ENCODE results near the gene FNIP1.
"Not testable (repeated sequence)": the region's sequence is repeated elsewhere in the genome, so short reads cannot be mapped to it uniquely, and the experiment has no call there.

FNIP1 gene

DNA sequence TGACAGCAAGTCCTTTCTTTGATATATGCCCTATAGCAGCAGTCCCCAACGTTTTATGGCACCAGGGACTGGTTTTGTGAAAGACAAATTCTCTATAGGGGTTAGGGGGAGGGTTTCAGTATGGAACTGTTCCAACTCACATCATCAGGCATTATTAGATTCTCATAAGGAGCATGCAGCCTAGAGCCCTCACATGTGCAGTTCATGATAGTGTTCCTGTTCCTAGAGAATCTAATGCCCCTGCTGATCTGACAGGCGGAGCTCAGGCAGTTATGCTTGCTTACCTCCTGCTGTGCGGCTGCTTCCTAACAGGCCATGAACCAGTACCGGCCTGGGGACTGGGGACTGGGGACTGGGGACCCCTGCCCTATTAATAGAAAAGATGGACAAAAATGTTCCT is 159.1 kb downstream of the FNIP1 start:
- DNase-seq (ENCODE audit: low read depth in 3 of 3): no peak

DNA sequence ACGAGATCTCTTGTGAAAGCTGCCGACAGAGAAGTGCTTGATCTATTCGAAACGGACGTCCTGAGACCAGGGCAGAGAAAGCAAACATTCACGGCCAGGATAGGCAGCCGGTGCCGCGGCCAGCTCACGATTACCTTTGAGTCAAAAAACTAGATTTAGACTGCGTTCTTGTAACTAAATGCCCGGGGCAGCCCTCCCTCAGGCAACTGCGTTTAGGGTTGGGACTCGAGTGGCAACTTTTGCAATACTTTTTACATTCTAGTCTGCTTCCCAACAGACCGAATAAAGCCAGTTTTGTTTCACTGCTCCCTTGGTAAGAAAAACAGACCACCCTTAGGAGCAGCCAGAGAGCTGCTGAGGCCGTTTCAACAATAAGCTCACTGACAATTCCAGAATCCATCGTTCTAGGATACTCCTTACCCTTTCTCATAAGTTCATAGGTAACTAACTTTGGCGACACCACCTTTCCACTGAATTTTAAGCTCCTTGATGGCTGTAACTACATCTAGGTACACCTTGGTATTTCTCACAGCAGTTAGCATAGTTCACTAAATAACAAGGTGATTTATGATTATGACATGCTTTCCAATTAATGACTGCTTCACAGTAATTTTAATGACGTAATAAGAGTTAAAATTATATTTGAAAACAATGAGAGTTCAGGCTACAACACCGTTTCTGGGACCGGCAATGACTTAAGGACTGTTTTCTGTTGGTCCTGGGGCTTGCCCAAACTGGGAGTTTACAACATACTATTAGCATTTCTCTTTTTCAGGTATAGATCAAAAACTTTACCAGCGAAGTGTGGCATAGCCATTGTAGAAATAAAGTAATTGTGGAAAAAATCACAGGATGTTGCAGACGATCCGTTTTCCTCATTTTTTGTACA is 160.9 kb downstream of the FNIP1 start:
- DNase-seq (ENCODE audit: low read depth in 3 of 3): no peak

DNA sequence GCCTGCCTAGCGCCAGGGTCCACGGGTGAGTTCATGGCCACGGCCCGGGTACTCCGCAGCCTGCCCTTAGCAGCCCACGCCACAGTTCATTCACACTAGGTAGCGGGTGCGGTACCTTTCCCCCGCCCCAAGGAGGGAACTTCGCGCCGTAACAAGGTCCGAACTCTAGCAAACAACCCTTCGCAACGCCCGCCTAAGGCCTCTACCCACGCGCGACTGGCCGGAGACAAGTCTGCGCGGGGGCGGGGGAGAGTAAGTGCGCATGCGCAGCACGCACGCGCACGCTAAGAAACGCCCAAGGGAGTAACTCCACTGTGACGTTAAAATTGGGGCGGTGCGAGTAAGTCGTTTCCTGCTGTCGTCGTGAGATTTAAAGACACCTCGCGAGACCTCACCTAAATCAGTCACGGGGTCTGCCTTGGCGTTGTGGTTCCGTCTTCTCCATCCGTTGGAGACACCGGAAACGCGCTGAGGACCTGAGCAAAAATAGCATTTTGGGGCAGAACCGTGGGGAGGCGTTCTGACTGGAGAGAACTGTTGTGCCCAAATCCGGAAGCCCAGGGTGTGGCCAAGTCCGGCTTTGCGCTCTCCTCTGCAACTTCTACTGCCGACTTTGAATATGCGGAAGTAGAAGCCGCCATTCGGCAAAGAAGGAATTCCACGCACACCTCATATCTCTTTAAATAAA is 161.7 kb downstream of the FNIP1 start, which contains the start of gene RAPGEF6:
Gene RAPGEF6 (minus strand): TSS at position 234 of the 688 bp plus-strand sequence. CDS start 199 bp downstream, at position 35.
- DNase-seq (ENCODE audit: low read depth in 3 of 3): peak; percentile 89 to 94 (median 90)

DNA sequence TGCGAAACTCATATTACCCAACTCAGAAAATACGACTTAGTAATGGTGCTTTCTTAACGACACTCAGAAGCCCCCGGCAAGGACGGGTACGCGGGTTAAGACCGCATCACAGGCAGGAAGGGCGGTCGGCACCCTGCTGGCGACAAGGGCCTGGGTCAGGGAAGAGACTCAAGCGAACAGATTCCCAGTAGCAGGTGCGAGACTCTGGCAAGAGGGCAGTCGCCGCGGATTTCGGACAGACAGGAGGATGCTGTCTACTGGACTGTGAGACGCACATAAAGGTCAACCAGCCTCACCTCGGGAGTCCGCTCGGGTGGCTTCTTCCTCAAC is 162.2 kb downstream of the FNIP1 start:
- peak in 1 of 3 experiments; percentile 38 for DNase-seq (ENCODE audit: low read depth in 3 of 3)

DNA sequence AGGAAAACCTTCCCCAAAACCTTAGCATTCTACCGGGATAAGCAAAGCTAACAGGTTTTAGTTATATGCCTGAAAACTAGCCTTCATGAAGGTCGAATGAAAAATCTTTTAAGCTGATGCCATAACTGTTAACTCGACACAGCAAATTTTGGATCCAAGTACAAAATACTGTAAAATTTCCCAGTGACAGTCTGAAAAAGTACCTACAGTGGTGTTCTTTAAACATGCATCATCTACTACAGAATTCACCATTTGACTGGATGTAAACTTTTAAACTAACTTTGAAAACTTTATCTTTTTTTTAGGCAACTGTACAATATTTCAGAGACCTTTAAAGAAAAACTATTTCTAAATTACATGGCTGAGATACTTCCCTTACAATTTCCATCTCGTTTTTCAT is 162.6 kb downstream of the FNIP1 start:
- no peak for DNase-seq (ENCODE audit: low read depth in 3 of 3)

DNA sequence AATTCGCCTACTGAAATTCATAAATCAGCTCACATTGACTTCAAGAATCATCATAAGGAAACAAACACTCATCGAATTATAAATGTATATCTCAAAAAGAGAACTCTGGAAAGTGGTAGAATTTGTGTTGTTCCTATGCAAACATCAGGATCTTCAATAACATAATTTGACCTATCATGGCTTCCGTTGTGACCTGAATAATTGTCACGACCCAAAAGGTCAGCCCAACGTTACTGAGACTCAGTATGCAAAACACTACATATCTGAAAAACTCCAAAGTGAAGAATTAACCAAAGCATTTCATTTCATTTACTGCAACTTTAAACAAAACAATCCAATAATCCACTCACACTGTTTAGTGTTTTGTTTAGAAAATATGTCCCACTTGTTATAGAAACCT is 163.0 kb downstream of the FNIP1 start:
- DNase-seq (ENCODE audit: low read depth in 3 of 3): no peak

DNA sequence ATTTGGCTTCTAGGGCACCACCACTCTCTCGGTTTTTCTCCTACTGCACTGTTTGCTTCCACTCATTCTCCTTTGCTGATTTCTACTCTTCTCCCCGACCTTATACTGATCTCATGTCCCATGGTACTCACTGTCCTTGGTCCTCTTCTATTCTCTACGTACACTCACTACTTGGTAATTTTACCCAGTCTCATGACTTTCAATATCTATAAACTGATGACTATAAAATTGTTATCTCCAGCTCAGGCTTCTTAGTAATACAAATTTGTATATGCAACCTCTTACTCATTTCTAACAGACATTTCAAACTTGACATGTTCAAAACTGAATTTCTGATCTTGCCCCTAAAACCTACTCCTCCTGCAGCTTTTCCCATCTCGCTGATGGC is 165.9 kb downstream of the FNIP1 start:
- no peak for DNase-seq (ENCODE audit: low read depth in 3 of 3)

DNA sequence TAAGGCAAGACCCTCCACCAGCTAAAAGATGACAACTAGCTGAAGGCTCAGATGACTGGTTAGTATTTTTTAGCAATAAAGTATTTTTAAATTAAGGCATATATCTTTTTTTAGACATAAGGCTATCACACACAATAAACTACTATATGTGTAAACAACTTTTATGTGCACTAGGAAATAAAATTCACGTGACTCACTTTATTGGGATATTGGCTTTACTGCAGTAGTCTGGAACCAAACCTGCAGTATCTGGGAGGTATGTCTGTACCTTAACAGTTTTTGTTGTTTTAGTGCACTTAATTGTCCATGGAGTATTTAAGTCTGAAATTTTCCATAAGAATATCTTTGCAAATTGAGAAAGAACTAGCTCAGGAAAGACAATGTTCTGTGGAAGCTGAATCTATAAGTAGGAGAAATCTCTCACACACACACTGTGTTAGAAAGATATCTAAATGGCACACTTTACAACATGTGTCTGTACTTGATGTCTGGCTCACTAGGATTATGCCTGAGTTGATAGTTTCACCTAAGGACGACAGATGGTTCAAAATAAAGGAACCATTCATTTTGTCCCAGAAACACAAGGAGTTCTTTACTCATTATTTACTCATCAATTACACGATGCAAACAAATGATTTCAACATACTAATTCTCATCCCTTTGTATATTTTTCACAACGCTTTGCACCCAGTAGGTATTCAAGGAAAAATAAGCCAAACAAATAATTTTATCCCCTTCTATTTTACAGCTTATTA is 166.4 kb downstream of the FNIP1 start:
- DNase-seq (ENCODE audit: low read depth in 3 of 3): no peak

DNA sequence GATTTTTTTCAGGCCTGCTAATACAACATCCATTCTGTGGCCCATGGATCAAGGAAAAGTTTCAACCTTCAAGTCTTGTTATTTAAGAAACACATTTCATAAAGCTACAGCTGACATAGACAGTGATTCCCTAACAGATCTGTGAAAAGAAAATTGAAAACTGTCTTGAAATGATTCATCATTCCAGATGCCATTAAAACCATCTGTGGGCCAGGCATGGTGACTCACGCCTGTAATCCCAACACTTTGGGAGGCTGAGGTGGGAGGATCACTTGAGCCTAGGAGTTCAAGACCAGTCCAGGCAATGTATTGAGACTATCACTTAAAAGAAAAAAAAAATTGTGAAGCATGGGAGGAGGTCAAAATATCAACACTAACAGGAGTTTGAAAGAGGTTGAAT is 167.8 kb downstream of the FNIP1 start:
- no peak for DNase-seq (ENCODE audit: low read depth in 3 of 3)

DNA sequence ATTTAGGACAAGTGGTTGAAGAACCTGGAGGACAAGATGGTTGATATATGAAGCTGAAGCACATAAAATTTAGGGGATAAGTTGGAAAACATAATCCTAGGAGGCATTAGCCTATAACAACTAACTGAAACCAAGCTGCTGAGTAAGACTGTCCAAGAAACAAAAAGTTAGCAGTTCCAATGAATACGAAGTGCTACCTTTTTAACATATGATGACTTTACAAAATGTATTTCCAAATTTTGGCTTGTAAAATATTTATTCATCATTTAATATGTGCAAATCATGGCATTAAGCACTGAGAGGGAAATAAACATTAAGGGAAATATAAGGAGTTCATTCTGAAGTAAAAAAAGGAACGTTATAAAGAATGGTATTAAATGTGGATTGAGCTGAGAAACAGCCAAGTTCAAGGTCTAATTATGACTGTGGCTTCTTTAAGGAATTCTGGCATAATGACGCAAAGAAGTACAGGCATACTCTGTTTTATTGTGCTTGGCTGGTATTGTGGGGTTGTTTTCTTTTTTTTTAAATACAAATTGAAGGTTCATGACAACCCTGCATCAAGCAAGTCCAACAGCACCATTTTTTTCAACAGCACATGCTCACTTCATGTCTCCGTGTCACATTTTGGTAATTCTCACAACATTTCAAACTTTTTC is 169.5 kb downstream of the FNIP1 start:
- DNase-seq (ENCODE audit: low read depth in 3 of 3): no peak

DNA sequence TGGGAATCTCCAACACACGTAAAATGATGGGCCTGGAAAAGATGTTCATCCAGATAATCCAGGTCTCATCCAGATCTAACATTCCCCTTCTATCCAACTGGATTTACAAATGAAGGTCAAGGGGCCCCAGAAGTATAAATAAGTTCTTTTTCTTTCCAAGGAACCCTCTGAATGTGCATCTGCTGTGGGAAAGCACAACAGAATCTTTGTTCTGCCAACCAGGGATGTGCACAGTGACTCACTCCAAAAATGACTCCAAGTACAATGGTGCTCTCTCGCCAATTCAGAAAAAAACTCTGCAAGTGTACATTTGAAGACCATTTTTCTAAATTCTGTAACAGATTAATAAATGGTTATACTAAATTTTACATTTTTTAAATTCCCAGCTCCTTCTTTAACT is 174.2 kb downstream of the FNIP1 start:
- DNase-seq (ENCODE audit: low read depth in 3 of 3): no peak

DNA sequence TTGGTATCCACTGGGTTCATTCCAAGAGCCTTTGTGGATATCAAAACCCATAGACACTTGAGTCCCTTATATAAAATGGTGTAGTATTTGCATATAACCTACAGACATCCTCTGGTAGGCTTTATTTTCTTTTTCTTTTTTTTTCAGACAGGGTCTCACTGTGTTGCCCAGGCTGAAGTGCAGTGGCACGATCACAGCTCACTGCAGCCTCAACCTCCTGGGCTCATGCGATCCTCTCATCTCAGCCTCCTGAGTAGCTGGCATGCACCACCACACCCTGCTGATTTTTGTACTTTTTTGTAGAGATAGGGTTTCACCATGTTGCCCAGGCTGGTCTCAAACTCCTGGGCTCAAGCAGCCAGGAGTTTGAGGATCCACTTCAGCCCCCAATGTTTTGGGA is 175.7 kb downstream of the FNIP1 start:
- not testable (repeated sequence) for DNase-seq (ENCODE audit: low read depth in 3 of 3)

DNA sequence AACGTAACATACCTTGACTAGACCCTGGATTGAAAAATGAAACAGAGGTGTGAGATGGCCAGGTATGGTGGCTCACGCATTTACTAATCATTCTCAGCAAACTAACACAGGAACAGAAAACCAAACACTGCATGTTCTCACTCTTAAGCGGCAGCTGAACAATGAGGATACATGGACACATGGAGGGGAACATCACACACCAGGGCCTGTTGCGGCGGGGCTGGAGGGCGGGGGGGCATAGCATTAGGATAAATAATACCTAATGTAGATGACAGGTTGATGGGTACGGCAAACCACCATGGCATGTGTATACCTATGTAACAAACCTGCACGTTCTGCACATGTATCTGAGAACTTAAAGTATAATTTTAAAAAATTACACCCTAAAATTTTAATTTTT is 177.7 kb downstream of the FNIP1 start:
- no peak for DNase-seq (ENCODE audit: low read depth in 3 of 3)

DNA sequence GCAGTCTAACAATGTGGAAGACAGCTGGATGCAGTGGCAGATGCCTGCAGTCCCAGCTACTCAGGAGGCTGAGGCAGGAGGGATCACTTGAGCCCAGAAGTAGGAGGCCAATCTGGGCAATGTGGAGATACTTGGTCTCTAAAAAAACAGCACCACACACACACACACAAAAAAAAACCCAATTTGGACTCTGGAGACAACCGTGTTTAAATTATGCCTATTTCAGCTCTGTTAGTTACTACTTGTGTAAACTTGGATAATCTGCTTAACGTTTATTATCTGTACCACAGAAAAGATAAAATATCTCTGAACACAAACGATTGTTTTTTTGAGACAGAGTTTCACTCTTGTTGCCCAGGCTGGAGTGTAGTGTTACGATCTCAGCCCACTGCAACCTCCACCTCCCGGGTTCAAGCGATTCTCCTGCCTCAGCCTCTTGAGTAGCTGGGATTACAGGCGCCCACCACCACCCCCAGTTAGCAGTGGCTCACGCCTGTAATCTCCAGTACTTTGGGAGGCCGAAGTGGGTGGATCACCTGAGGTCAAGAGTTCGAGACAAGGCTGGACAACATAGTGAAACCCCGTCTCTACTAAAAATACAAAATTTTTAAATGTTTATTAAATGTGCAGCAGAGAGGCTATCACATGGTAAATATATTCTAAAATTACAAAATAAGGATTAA is 179.5 kb downstream of the FNIP1 start:
- DNase-seq (ENCODE audit: low read depth in 3 of 3): no peak

DNA sequence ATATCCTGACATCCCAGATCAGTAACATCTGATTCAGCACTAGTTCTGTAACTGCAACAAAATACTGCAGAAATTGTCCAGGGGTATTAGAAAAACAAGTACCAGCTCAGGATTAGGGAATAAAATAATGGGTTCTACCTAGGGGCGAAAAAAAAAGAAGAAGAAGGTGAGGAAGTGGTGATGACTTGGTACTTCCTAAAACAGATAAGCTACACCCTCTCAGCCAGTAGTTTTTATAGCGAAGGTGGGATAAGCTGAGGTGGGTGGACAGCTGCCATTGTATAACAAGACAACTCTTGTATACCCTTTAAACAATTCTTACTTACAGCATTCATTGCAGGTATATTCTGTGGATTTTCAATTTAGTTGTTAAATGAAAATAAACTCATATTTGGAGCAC is 180.9 kb downstream of the FNIP1 start:
- DNase-seq (ENCODE audit: low read depth in 3 of 3): no peak

DNA sequence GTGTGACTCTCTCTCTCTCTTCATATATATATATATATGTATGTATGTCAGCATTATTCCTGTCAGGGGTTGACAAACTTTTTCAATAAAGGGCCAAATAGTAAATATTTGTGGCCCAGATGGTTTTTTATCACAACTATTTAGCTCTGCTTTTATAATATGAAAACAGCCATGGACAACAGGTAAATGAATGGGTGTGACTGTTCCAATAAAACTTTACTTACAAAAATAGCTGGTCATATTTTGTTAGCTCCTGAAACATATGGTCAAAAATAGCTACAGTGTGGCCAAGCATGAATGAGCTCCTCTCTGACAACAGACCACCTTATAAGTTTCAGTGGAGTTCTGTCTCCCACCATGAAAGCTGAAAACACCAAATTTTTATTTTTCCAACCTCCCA is 183.4 kb downstream of the FNIP1 start:
- no peak for DNase-seq (ENCODE audit: low read depth in 3 of 3)

DNA sequence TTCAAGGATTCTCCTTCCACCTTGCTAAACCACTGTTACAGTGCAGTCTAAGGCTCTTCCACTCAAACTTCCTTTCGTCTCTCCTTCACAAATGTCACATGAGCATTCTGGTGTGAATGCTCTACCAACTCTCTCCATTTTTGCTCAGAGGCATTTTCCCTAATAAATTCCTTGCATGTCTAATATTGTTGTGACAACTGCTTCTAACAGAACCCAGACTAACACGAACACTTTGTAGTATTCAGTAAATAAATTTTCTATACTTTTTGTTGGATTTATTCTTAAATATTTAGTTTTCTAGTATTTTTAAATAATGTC is 185.8 kb downstream of the FNIP1 start:
- no peak for DNase-seq (ENCODE audit: low read depth in 3 of 3)

DNA sequence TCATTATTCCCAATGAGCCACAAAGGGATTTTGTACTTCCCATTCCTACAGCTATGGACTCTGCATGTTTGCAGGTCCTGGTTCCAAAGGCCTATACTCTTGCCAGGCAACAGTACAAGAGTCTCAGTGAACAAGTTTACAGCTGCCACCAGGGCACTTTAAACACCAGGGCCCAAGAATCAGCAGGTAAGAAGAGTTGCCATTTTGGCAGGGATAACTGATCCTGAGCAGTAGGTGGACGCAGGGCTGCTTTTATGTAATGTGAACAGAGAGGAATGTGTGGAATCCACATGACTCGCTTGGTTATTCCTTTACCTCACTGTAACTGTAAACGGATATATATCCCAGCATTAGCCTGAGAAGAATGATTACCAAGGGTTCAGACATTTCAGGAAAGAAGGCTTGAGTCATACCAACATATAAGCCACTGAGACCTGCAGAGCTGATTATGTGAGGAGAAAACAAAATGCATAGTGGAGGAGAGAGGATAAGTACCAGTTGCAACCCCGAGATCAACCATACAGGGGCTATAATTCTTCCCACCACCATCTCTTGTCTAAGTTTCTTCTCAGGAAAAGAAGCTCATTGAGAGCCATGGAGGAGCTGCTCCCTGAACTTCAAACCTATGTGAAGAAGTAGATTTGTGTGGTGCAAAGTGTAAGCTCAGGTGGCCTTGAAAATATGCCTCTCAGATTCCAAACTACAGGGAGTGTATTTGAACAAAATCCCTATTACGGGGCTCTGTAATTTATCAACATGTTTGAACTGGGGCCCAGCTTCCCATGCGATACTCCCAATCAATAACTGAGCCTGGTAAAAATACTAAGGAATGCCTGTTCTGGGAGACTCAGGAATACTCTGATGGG is 186.4 kb downstream of the FNIP1 start:
- no peak for DNase-seq (ENCODE audit: low read depth in 3 of 3)

DNA sequence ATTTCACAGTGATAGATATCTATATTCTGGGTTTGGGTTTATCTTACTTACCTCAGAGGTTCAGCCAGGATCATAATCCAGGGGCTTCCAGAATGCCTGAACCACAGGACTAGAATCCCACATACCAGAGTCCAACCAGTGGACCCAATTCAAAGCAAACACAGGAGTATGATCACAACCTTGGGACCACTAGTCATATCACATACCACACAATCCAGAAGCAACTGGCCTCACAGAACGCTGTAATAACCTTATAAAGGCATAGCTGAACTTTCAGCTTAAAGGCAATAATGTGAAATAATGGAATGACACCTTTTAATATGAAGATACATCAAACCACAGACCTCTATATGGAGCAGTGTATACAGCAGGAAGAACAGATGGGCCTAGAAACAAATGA is 187.0 kb downstream of the FNIP1 start:
- DNase-seq (ENCODE audit: low read depth in 3 of 3): no peak

DNA sequence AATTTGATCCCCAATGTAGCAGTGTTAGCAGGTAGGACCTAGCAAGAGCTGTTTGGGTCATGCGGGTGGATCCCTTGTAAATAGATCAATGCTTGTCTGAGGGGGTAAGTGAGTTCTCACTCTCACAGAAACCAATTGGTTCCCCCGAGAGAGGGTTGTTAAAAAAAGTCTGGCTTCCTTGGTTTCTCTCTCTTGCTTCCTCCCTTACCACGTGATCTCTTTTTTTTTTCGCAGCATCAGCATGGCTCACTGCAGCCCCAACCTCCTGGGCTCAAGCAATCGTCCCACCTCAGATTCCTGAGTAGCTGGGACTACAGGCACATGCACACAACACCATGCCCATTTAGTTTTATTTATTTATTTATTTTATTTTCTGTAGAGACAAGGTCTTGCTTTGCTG is 188.2 kb downstream of the FNIP1 start:
- DNase-seq (ENCODE audit: low read depth in 3 of 3): no peak
